Activated T-helper 9 cell treated with anti-CD3 and anti-CD28 coated beads, Interleukin-2, amount 50 U/mL, for 16 hours (primary cell): ENCODE measurements around the gene OR8H3.
"Not testable (repeated sequence)": the region's sequence is repeated elsewhere in the genome, so short reads cannot be mapped to it uniquely, and the experiment has no call there.

Experiments used
- DNase-seq: peaks from one replicate; pipeline ENCODE4 v3.0.0-alpha.2; 2020; ENCODE audit warnings: low read depth

The OR8H3 gene

GRCh38 chr11:56122073-56122472 is at the start of gene OR8H3:
Gene OR8H3, plus strand, starts transcription at chr11:56122373. Its CDS starts 0 bp downstream, at chr11:56122373.
- DNase-seq: no peak

- no peak for DNase-seq
These were observed 32.5 kb upstream of the OR8H3 start for GRCh38 chr11:56089697-56090096.

- no peak for DNase-seq
These were observed 29.2 kb upstream of the OR8H3 start, which contains the start of gene OR8I2 for GRCh38 chr11:56093008-56093407. Gene OR8I2, plus strand, starts transcription at chr11:56093308. Its CDS starts 0 bp downstream, at chr11:56093308.

GRCh38 chr11:56103210-56103737 is 18.9 kb upstream of the OR8H3 start, which contains the start of gene OR8H2:
Gene OR8H2, plus strand, starts transcription at chr11:56103687. Its CDS starts 1,356 bp downstream, at chr11:56105043.
- DNase-seq: no peak

- DNase-seq: no peak
These were observed 18.0 kb downstream of the OR8H3 start, which contains the start of gene OR8J3 for GRCh38 chr11:56140151-56140661. Gene OR8J3, minus strand, starts transcription at chr11:56140201. Its CDS starts 2,483 bp downstream, at chr11:56137718.

- DNase-seq: not testable (repeated sequence)
These were observed 21.5 kb downstream of the OR8H3 start for GRCh38 chr11:56143681-56144080.

GRCh38 chr11:56151376-56151775 is 29.2 kb downstream of the OR8H3 start:
- no peak for DNase-seq

- no peak for DNase-seq
These were observed 30.2 kb downstream of the OR8H3 start for GRCh38 chr11:56152333-56152732.

GRCh38 chr11:56160217-56160616 is 38.0 kb downstream of the OR8H3 start, which contains the start of gene OR8K5:
Gene OR8K5, minus strand, starts transcription at chr11:56160317. Its CDS starts 0 bp downstream, at chr11:56160317.
- no peak for DNase-seq

GRCh38 chr11:56163804-56164203 is 41.6 kb downstream of the OR8H3 start:
- DNase-seq: no peak

- DNase-seq: no peak
These were observed 50.2 kb downstream of the OR8H3 start for GRCh38 chr11:56172256-56172830.
